ENCODE measurements around the gene DES. TPM values are rescaled to one million over a fixed set of nuclear protein-coding genes. Genes with fewer than 3 reads are reported as not detected.

Gene DES
- polyA plus RNA-seq, 3 donors, result 5.5 to 10.1 (median 7.4) TPM

GRCh38 chr2:219452361-219453317 is 34.5 kb downstream of the DES start:
- no peak for DNase-seq (ENCODE audit: low read depth in 3 of 3, low spot score in 2 of 3)

- no peak for DNase-seq (ENCODE audit: low read depth in 3 of 3, low spot score in 2 of 3)
These were observed 35.8 kb downstream of the DES start for GRCh38 chr2:219453671-219454590.

DNA sequence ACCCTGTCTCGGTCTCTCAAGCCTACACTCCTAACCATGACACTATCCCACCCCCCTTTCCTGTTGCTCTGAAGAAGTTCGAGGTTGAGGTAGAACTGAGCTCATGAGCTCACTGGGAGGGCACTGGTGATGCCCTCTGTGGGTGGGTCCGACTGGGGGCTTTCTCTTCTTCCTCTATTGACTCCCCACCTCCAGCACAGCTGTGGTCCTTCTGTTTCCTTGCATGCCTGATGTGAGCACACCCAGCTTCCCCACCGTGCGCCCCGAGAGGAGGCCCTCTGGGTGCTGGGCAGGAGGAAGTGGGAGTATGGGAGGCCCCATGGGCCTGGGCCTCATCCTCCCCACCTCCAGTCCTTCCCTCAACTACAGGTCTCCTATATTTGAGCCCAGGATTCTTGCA is 37.4 kb downstream of the DES start:
- DNase-seq (ENCODE audit: low read depth in 3 of 3, low spot score in 2 of 3), result no peak

DNA sequence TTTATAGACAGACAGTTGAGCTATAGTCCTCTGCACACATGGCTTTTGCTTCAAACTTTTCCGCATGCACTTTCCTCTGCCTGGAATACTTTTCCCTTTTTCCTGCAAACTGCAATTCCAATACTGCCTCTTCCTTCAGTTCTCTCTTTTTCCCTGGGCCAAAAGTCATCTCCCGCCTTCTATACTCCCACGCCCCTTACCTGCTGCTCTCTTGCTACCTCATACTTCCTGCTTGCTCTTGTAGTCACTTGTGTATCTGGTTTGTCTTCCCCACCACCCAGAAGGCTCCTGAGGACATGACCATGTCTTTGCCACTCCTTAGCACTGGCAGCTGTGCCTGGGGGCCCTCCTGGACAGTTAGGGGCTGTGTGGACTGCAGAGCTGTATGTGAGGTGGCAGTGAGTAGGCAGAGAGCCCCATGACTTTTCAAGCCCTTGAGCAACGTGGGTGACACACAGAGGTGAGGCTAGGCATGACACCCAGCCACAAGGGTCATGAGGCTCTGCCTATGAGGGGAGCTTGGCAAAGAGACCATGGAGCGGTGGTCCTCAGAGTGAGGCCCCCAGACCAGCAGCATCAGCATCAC is 39.7 kb downstream of the DES start:
- DNase-seq (ENCODE audit: low read depth in 3 of 3, low spot score in 2 of 3), result no peak

- DNase-seq (ENCODE audit: low read depth in 3 of 3, low spot score in 2 of 3), result no peak
These were observed 40.8 kb downstream of the DES start for GRCh38 chr2:219458996-219459395.

GRCh38 chr2:219459460-219460311 is 41.5 kb downstream of the DES start:
- no peak for DNase-seq (ENCODE audit: low read depth in 3 of 3, low spot score in 2 of 3)

DNA sequence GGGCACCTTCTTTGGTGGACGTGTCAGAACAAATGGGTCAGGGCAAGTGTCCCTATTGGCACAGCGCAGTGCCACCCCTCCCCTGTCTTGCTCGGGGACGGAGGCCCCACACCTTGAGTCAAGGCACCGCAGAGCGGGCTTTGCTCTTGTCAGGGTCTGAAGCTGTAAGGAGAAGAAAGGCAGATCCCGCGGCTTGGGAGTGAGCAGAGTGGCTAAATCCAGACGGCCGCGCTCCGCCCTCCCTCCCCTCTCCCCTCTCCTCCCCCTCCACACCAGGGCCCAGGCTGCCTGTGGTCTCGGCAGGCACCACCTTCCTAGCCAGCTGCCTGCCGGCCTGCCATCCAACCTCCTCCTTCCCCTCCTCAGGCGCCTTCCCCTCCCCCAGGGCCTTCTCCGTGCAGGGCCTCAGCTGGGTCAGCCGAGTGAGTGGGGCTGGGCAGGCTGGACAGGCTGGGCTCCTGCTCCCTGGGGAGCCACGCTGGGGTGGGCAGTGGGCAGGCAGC is 42.3 kb downstream of the DES start:
- no peak for DNase-seq (ENCODE audit: low read depth in 3 of 3, low spot score in 2 of 3)

DNA sequence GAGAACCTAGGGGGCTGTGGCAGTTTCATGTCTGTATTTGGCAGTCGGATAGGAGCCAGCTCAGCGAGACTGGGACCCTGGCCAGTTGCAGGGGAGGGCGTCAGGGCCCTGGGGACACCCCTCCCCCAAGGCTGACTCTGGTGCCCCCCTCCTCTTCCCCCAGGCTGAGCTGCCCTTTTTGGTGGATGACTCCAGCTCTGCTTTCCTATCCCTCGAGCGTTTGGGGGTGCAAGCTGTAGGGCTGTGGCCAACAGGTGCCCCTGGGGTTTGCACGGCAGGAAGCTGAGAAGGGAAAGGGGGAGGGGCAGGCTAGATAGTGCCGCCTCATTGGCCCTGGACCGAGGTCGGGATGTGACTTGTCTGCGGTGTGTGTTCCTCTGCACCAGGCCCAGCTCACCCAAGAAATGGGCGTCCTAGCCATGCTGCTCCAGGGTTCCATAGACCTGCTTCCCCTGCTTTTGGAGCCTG is 42.9 kb downstream of the DES start:
- DNase-seq (ENCODE audit: low read depth in 3 of 3, low spot score in 2 of 3), result no peak

GRCh38 chr2:219461669-219462068 is 43.5 kb downstream of the DES start:
- no peak for DNase-seq (ENCODE audit: low read depth in 3 of 3, low spot score in 2 of 3)

DNA sequence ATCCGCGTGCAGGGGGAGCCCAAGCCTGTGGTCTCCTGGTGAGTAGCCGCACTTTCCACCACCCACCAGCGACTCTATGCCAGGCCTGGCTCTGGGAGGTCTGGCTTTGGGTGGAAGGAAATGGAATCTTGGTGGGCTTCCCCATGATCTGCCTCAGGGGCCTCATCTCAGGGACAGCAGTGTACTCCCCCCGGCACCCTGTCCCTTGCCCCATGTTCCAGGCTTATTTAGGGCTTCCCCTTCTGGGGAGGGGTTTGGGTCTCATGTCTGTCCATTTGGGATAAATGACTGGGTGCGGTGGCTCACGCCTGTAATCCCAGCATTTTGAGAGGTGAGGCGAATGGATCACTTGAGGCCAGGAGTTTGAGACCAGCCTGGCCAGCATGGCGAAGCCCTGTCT is 44.2 kb downstream of the DES start:
- DNase-seq (ENCODE audit: low read depth in 3 of 3, low spot score in 2 of 3), result no peak

DNA sequence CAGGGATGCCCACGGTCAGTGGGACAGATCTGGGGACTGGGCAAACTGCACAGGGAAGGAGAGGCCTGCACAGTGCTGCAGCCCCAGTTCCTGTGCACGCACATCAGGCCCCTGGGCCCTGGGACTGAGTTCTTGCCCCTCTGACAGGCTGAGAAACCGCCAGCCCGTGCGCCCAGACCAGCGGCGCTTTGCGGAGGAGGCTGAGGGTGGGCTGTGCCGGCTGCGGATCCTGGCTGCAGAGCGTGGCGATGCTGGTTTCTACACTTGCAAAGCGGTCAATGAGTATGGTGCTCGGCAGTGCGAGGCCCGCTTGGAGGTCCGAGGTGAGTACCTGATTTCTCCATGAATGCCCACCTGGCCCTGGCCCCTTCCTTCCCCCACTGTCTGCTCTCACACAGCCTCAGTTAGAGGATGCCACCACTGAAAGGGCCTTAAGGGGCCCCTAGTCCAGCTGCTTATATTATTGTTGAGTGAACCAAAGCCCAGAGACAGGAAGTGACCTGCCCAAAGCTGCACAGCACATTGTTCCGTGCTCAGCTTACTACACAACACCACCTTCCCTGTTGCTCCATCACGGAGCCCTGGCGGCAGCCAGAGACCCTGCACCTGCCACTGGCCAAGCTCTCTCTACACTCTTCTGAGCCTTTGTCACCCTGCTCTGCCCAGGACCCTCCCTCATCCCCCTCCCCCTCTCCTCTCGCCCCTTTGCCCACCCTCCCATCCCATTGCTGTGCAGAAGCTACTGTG is 46.3 kb downstream of the DES start:
- DNase-seq (ENCODE audit: low read depth in 3 of 3, low spot score in 2 of 3), result no peak

DNA sequence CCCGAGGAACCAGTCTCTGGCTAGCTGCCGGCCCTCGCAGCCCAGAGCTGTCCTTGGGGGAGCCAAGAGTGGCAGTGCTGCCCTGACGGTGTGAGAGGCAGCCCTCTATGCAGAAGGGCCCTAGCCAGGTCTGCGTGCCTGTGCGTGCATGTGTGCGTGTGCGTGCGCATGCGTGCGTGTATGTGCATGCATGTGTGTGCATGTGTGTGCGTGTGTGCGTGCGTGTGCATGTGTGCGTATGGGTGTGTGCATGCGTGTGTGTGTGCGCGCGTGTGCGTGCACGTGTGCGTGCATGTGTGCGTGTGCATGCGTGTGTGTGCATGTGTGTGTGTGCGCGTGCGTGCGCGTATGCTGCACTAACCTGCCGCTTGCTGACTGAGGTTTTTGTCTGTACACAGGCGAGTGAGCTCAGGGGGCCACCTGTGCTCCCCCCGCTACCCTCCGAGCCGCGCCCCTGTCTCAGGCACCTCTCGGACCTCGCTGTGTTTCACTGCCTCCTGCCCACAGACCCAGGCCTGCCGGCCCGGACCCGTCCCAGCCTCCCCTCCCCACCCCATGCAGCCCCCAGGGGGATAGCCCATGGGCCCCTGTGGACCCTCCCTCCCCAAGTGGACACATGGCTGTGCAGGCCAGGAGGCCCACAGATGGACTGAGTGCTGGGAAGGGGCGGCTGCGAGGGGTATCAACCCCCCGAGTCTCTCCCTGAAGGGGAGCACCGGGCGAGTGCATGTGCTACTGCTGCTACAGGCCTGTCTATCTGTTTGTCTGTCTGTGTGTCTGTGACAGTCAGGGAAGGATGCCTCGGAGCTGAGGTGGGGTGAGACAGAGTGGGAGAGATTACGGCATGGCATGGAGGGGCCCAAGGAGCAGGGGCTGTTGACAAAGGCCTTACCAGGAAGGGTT is 47.7 kb downstream of the DES start:
- DNase-seq (ENCODE audit: low read depth in 3 of 3, low spot score in 2 of 3), result no peak

DNA sequence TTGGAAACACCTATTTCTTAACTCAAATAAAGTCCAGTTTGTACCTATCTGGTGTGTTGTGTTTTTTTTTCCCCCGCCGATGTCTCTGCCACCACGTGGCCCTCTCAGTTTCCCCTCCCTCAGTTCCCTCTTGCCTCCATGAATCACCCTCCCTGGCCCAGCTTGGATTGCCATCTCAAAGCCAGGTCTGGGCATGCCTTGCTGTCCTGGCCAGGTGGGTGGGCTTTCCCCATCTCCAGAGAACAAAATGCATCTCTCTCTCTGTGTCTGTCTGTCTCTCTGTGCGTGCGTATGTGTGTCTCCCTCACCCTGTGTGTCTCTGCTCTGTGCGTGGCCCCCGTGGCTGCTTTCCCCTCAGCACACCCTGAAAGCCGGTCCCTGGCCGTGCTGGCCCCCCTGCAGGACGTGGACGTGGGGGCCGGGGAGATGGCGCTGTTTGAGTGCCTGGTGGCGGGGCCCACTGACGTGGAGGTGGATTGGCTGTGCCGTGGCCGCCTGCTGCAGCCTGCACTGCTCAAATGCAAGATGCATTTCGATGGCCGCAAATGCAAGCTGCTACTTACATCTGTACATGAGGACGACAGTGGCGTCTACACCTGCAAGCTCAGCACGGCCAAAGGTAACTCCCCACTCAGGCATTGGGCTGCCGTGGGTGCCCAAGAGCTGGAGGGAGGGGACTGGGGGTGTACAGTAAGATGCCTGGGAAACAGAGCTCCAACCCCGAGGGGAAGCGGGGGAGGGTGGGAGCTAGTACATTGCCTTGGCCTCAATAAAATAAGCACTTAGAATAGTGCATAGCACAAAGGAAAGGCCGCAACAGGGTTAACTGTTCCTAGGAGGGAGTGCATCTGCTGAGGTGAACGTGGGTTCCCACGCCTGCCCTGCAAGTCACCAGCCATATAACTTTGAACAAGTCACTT is 48.9 kb downstream of the DES start:
- no peak for DNase-seq (ENCODE audit: low read depth in 3 of 3, low spot score in 2 of 3)

DNA sequence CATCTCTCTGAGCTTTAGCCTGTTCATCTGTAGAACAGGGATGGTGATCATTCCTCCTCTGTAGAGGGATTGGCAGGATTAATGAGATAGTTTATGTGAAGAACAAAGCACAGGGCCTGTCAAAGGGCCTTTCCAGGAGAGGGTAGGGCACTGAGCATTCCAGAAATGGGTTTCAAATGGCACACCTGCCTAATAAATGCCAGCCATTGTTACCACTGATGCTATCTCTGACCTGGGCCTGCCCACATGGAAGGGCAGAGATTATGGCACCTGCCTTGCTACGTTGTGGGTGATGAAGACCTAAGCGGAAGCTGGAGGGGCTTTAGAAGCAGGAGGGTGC is 49.5 kb downstream of the DES start:
- no peak for DNase-seq (ENCODE audit: low read depth in 3 of 3, low spot score in 2 of 3)

- DNase-seq (ENCODE audit: low read depth in 3 of 3, low spot score in 2 of 3), result no peak
These were observed 50.4 kb downstream of the DES start for GRCh38 chr2:219468410-219469185.

GRCh38 chr2:219469186-219469724 is 51.1 kb downstream of the DES start:
- DNase-seq (ENCODE audit: low read depth in 3 of 3, low spot score in 2 of 3), result no peak

Measured in right renal cortex interstitium (tissue), 3 donors.